GM18858 (cell line): Measurements from ENCODE around the gene MED20.

Source experiments
- ATAC-seq: cut with Tn5 transposase; IDR thresholded peaks from one replicate; pipeline ENCODE4 v1.9.1; 2021; ENCODE audit not compliant: unreplicated experiment

MED20 gene

DNA sequence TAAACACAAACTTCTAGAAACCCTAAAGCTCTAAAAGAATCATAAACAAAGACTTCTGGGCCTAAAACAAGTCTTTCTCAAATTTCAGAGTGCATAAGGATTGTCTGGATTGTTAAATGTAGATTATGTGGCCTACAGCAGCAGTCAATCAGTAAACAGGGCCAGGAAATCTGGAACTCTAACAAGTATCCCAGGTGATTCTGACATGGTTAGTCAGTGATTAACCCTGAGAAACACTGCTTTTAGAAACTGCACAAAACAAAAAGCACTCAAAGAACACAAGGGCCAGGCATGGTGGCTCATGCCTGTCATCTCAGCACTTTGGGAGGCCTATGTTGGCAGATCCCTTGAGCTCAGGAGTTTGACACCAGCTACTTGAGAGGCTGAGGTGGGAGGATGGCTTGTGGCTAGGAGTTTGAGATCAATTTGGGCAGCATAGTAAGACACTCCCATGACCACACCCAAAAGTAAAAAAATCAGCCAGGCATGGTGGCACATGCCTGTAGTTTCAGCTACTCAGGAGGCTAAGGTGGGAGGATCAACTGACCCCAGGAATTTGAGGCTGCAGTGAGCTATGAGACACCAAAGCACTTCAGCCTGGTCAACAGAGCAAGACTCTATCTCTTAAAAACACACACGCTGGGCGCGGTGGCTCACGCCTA is 5.9 kb downstream of the MED20 start:
- ATAC-seq = no peak

DNA sequence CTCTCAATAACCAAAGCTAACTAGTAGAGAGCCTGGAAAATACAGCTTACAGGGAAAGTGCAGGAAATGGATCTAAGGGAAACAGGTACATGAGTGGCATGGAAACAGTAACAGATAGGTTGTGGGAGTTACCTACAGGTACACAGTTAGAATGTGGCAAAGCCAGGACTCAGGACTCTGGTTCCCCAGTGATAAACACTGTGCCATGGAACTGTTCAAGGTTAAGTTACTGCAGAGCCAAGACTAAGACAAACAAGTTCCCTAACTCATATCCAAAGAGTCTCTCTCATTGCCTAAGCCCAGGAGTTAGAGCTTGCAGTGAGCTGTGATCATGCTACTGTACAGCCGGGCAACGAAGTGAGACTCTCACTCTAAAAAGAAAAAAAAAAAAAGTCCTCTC is 6.6 kb downstream of the MED20 start:
- no peak for ATAC-seq

DNA sequence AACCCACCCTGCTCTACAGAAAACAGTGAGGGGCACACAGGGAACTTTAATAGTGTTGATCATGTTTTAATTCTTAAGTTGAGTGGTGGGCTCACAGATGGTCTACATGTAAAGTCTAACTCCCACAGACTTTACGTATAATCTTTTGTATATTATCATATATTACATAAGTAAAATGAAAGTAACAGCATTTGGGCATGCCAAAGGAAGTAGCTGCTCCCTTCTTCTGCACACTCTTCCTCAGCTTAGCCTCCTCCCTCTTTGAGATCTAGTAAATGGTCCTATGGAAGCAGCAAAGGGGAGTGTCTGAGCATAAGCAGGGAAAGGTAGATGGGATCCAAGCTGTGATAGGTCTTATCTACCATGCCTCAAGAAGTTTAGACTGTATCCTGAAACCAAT is 11.2 kb downstream of the MED20 start:
- ATAC-seq = no peak

DNA sequence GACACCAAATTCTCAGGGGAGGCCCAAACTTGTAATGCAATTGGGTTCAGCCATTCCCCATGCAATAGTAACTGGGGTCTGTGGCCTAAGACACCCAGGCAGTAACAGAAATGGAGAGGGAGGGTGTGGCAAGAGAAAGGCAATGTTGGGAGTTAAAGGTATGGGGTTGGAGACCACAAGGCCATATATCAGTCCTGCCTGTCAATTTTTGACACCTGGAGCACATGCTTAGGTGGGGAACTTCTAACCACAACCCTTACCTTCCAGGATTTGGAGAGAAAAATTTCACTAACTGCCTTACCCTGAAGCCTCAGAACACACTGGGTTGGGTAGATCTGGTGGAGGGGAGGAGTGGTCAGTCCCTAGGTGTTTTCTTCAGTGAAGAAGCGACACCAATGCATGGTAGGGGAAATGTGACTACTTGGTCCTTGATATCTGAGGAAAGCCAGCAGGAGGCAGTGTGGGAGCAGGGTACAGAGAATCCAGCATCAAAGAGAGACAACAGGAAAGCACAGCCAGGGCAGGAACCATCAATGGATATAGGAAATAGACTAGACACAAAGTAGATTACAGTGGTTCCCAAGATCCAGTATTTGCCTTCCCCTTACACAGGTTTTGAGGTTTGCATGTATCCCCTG is 18.9 kb downstream of the MED20 start:
- ATAC-seq = no peak

DNA sequence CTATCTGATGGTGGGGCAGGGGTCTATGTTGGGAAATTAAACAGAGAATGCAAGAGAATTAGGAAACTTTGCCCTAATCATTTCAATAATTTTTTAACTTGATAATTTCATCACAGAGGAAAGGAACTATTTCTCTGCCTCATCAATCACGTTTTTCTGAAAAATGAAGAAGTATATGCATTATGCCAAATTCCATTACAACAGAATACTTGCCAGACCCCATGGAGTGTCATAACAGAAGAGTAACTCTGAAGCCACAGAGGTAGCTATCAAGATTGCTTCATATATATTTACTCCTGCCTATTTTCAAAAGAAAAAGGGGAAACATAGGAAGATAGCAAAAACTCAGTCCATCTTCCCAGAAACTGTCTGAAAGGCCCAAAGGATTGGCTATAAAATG is 20.1 kb downstream of the MED20 start:
- no peak for ATAC-seq

DNA sequence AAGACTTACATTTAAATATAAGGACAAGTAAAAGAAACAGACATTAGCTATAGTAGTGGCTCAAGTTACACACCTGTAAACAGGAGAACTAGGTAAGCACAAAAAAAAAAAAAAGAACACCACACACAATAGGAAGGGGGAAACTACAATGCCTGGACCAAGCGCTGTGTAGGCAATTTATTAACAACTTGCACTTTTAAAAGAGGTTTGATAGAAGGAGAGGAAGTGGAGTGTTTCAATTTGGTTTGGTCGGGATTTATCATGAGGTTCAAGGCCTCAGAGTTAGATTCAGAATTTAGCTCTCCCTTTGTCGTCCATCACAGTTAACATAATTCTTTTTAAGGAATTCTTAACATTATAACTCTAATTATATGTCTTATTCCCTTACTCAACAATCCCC is 24.7 kb downstream of the MED20 start:
- ATAC-seq = no peak

DNA sequence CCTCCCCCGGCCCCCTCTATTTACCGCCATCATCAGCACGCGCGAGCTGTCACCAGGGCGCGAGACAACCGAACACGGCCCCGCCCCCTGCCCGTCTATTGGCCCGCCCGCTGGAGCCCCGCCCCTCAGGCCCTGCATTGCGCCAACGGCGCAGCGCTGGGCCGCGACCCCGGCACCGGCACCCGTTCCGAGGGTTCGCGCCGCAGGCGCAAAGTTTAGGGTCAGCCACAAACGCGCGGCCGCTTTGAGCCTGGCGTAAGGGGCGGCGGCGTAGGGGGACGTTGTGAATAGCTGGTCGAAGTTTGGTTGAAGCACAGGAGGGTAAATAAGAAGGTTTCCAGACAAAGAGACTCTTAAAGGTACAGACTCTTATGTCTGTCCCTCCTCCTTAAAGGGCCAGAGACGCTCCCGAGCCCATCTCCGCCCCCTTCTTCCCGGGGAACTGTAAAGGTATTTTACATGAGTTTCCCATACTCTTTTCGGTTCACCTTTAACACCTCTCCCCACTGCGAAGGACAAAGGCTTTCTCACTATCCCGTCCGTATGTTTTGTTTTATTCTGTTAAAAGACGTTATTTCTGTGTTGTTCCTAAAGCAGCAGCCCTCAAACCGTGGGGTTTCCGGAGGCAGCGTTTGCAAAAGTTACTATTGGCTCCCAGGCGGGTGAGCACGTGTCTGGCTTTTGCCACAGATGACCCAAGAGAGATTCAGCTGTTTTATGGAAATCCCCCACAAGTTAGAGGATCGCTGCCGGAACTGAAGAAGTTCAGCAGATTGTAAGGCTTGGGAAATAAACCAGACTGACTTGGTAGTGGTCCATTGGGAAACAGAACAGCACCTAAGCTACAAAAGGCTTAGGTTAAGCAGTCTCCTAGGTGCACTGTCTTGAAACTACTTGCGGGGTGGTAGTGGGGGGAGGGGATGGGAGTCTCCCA is 25.4 kb downstream of the MED20 start, which contains the start of gene USP49:
USP49 (minus strand) TSS at position 76 of the 934 bp plus-strand sequence. CDS start 88,392 bp downstream, outside the sequence.
- ATAC-seq = peak; percentile 59

DNA sequence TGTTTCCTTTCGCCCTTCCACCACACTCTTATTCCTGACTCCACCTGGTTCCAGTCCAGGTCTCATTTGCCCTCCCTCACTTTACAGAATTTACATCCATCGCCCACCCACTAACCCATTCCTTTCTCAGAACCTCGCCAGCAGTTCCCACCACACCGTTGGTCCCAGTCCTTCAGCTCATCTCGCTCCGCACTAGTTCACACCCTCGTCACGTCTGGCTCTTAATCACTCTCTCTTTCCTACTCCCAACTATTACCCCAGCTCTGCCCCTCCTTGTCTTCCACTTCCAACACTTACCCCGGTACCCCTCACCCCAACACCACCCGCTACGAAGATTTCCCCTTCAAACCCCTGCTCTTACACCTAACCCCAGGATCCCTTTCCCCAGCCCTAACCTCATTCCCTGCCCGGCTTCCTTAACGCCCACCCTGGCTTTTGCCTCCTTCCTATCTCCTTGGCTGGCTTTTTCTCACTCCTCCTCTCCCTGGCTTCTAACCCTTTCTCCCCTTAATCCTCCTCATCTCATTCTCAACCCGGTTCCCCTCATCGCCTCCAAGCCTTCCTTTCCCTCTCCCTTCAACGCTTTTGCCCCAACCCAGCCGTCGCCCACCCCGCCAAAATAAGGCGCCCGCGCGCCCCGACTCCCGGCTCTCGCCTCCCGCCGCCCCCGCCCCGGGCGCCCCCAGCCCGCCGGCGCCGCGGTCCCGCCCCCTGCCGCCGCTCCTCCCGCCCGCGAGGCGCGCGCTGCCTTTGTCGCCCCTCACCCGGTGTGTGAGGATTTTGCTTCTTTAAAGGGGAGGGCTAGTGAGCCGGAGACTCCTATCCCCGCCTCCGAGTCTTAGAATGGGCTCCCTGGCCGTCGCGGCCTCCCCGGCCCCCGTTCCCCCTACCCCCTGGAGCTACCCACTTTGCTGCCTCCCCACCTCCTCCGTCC is 26.3 kb downstream of the MED20 start:
- ATAC-seq = peak; percentile 12

DNA sequence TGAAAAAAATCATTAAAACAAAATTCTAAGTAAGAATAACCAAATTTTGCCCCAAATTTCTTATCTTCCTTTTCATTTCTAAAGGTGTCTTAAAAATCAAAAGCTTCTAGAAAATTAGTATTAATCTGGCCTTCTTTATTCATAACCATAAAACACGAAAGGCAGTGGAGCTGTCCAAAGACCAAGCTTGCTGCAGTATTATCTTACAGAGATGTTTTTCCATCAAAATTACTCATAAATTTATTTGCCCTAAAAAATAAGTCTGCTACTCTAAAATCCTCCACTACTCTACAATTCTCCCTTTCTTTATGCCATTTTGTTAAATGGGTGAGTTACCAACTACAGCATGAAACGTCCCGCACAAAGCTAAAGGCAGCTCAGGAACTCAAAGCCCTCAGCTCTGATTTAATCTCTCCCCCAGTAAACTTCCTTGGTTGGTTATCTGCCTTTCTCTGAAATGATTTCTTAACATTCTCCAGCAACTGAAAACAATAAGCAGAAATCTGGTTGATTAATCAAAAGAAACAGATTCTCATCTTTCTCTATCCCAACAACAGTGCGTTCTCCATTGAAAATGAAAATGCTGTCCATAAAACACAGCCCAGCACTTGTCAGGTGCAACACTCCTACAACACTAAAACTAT is 27.9 kb downstream of the MED20 start:
- ATAC-seq = no peak

DNA sequence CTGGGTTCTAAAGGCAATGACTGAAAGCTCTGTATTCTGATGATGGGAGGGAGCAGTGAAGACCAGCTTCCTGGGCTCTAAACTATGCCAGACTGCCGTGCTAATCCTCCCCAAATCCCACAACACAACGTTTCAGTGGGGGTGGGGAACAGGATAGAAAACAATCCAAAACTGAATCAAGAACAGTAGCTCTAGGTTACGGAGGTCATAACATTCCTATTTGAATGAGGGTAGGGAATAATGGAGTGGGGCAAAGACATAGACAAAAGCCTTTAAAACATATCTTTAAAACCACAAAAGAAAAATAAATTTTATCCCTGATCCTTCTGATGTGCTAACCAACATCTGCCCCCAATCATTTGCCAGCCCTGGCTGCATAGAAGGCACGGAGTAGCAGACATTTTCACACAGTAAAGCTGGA is 33.6 kb downstream of the MED20 start:
- ATAC-seq = no peak

DNA sequence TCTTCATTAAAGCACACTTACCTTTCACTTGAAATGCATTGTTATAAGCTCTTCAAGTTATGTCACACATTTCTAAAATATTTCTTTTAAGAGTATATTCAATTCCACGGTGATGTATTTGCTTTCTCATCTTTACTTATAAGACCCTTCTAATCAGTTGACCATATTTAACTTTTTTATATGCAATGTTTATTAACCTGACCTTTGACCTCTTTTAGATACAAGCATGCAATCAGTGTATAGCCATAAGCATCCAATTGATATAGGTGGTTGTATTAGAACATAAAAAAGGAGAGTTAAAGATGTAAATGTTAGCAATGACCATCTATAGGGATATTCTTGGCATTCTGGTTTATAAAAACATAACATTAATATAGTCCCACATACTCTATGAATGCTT is 35.0 kb downstream of the MED20 start:
- ATAC-seq = no peak

DNA sequence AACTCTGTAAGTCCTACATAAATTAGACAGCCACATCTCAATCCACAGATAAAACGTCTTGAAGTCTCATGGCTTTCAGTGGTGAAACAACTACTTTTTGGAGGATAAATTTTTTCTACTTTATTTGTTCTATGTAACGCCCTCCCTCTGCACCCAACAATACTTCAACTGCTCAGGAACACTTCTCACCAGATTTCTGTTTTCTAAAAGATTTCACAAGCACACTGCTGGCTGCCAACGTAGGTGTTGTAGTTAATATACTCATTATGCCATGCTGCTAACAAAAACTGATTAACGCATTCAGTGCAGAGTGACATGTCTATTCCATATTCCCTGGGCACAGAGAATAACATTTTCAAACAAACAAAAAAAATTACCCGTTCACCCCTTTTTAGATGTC is 36.0 kb downstream of the MED20 start:
- no peak for ATAC-seq

DNA sequence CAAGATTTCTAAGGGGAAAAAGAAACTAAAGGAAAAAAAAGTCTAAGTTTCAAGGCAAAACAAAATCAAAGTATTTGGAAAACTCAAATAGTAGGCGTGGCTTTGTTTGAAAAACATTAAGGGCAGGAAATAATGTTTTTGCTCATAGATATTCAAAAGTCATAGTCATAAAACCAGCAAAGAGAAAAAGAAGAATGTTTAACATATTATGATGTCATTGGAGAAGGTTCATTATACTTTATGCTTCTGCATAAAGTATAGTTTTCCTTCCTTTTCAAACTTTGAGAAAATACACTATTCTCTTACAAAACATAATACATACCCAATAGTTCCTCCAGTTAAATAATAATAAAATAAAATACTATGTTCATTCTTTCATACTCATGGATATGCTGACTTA is 39.4 kb downstream of the MED20 start:
- ATAC-seq = no peak

DNA sequence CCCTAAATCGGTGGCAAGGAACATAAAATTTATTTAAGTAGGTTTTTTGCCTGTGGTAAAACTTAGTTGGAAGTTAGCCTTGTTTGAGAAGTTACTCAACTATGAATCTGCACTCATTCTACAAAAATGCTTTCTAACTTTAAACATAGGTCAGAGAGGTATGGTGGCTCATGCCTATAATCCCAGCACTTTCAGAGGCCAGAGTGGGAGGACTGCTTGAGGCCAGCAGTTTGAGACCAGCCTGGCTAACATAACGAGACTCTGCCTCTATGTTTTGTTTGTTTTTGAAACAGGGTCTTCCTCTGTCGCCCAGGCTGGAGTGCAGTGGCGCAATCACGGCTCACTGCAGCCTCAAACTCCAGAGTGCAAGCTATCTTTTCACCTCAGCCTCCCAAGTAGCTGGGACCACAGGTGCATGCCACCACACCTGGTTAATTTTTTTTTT is 42.0 kb downstream of the MED20 start:
- no peak for ATAC-seq

DNA sequence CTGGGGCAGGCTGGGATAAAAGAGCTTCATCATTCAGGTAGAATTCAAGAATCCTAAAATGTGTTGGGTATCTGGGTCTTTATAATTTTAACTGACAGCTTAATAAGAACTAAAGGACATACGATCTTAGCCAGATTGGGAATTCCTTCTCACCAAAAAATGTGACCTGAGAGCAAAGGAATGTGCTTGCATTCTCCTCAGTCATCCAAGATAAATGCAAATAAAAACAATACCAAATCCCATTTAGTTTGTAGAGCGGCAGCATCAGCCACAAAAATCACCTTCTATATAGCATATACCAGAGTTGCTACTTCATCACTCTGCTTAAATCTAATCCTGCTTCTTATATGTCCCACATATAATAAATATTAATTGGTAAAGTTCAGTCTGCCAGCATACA is 42.7 kb downstream of the MED20 start:
- ATAC-seq = no peak

DNA sequence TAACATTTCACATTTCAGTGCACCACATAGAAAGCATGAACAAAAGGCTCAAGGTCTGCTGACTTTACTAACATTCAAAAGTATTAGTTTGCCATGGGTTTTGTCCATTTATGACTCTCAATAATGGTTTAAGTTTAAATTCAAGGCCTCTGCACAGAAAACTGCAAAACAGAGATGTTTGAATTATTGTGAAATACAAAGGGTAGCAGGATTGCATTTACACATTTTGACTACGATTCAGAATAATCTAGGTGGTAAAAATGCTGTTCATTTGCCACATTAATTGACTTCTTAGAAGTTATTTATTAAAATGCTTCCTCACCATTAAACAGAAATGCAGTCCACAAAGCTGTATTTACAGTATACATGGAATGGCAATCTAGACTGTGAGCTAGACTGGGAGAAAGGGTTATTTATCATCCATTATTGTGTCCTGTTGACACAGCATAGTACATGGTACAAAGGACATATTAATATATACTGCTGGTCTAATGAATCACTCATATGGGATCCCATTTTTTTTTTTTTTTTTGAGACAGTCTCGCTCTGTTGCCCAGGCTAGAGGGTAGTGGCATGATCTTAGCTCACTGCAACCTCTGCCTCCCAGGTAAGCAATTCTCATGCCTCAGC is 43.8 kb downstream of the MED20 start:
- no peak for ATAC-seq

DNA sequence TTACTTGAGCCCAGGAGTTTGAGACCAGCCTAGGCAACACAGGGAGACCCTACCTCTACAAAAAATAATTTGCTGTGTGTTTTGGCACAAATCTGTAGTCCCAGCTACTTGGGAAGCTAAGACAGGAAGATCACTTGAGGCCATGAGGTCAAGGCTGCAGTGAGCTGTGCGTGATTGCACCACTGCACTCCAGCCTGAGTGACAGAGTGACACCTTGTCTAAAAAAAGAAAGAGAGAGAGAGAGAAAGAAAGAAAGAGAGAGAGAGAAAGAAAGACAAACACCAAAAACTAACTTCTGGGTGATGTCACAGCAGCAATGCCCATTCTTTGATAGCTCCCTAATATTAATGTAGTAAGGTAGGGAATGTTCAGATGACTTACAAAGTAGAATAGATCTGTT is 46.2 kb downstream of the MED20 start:
- no peak for ATAC-seq

DNA sequence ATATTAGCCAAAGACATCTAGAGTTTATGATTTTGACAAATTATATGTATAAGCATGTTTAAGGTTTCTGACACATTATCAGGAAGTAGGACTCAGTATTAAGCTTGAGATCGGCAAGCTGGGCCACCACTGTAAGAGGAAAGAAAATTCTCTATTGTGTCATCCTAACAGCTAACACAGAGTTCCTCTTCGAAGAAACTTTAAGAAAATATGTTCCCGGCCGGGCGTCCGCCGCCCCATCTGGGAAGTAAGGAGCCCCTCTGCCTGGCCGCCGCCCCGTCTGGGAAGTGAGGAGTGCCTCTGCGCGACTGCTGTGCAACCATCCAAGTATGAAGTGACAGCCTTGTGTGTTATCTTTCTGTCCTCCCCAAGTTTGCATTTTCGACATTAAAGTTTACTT is 48.8 kb downstream of the MED20 start:
- no peak for ATAC-seq

DNA sequence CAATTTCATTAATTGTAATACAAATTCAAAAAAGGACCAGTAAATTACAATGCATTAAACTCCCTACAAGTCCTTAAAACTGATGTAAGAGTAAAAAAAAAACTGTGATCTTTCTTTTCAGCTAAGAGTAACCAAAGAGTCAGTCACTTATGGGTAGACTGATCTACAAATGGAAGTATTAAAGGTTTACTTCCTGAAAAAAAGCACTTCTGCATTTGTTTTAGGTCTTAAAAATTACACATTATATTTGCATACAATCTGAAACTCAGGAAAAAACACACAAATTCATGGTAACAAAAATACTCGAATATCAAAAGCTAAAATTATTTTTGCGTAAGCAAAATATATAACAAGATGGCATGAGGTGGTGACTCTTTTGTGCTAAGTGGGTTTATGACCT is 49.2 kb downstream of the MED20 start:
- ATAC-seq = no peak

DNA sequence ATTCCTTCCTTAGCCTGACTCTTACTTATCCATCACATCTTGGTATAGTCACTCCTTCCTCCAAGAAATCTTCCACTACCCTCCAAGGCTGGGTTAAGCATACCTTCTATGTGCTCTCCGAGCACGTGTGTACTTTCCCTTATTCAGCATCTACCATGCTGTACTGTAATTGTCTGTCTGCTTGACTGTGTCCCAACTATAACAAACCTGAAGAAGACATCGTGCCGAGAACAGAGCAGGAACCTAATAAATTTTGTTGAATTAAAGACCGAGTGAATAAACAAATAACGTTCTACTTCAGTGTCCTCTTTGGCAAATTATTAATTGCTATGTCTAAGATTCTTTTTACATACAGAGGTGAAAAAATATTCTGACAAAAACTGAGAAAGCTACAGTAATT is 61.6 kb downstream of the MED20 start:
- no peak for ATAC-seq
